ENCODE measurements around the gene FOXL2NB.

Gene FOXL2NB

GRCh38 chr3:138949445-138950005 lies 2.5 kb downstream of the FOXL2NB start:
- in situ Hi-C loops (cut with HindIII; ENCODE audit: low sequenced_read_pairs) = loop anchor here (10.0 kb wide), 1 partner anchor 395 kb away; the partner anchor contains the start of gene MRPS22
- no peak for TF ChIP-seq CTCF (IDR thresholded peaks at IDR 0.05; ENCODE audit: low read depth, low read length)
- DNase-seq (ENCODE audit: low read depth, low spot score) = no peak
- H3K4me3 ChIP-seq (ENCODE audit: low read depth, low read length) = peak overlapping the region; percentile 19

DNA sequence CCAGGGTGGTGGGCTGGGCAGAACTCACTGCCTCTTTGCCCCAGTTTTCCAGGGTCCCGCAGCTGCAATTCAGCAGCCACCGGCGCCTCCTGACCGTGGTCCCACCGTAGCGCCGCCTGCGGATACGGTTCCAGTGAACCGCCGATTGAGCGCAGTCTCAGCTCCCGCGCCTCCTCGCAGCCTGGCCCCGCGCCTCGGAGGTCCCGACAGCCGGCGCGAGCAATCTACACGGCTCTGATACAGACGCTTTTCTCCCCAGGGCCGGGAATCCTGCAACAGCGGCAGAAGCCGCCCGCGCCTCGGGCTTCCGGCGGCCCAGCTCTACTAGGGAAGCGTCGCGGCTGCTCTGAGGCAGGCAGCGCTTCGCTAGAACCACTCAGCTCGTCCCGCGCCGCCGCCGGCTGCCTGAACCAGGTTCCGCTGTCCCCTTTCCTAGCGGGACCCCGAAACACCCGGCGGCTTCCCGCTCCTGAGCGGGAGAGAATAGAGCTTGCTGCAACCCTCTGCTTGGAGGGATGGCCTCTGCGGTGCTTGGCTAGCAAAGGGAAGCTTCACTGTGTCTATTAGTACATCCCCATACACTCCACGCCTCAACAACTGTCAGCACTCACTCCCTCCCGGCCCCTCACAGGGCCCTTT lies 3.1 kb downstream of the FOXL2NB start:
- peak overlapping the region; percentile 19 for H3K4me3 ChIP-seq (ENCODE audit: low read depth, low read length)
- no peak for DNase-seq (ENCODE audit: low read depth, low spot score)
- TF ChIP-seq CTCF (IDR thresholded peaks at IDR 0.05; ENCODE audit: low read depth, low read length) = no peak
- in situ Hi-C loops (cut with HindIII; ENCODE audit: low sequenced_read_pairs) = no loop called here

DNA sequence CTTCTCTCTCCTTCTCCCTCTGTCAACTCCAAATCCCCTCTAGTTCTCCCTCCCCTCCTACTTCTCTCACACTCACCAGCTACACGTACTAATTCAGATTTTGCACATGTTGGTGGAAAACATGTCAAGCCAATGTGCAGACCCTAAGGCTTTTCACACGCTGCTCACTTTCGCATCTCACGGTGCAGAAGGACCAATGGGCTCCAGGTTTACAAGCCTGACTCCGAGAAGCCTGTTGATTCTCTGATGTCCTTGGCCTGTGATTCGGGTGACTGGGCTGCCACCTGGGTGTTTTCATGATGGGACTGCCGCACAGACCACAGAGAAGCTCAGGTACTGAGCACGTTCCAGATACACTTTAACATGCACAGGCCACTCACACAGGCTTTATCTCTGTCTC lies 3.7 kb downstream of the FOXL2NB start:
- no peak for TF ChIP-seq CTCF (IDR thresholded peaks at IDR 0.05; ENCODE audit: low read depth, low read length)
- in situ Hi-C loops (cut with HindIII; ENCODE audit: low sequenced_read_pairs) = no loop called here
- no peak overlapping the region for H3K4me3 ChIP-seq (ENCODE audit: low read depth, low read length)
- no peak for DNase-seq (ENCODE audit: low read depth, low spot score)

DNA sequence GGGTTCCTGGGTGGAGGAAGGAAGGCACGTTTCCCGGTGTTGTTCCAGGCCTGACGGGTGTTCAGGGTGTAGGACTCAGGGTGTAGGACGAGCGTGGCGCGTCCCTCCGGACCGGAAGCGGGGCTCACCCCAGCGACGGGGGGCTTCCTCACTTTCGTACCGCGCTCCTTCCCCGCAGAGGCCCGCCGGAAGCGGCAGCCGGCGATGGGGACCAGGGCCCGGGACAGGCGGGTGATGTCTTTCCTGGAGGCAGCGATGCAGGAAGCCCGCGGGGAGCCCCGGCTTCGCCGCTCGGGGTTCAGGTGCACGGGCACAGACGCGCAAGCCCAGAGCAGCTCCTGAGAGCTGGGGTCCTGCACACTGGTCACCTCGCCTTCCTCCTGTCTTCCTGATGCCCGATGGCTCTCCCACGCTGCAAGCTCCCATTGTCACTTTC lies 13.4 kb downstream of the FOXL2NB start:
- TF ChIP-seq CTCF (IDR thresholded peaks at IDR 0.05; ENCODE audit: low read depth, low read length) = no peak
- peak overlapping the region; percentile 7 for H3K4me3 ChIP-seq (ENCODE audit: low read depth, low read length)
- in situ Hi-C loops (cut with HindIII; ENCODE audit: low sequenced_read_pairs) = no loop called here
- no peak for DNase-seq (ENCODE audit: low read depth, low spot score)

GRCh38 chr3:138962854-138963560 lies 16.0 kb downstream of the FOXL2NB start:
- no peak for TF ChIP-seq CTCF (IDR thresholded peaks at IDR 0.05; ENCODE audit: low read depth, low read length)
- H3K4me3 ChIP-seq (ENCODE audit: low read depth, low read length) = no peak overlapping the region
- in situ Hi-C loops (cut with HindIII; ENCODE audit: low sequenced_read_pairs) = no loop called here
- no peak for DNase-seq (ENCODE audit: low read depth, low spot score)

DNA sequence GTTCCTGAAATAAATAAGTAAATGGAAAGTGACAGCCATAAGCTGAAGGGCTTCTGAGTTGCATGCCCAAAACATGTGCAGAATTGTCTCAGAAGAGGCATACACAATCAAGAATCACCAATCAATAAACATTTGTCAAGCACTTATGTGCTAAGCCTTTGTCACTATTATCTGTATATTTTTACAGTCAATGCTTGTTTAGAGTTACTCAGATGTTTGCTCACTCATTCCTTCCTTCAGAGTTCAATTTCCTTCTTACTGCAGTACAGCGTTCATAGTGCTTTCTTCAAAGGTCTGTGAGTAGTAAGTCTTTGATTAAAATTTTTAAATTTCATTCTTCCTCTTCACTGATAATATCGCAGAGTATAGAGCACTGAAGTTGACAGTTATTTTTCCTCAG lies 17.2 kb downstream of the FOXL2NB start:
- in situ Hi-C loops (cut with HindIII; ENCODE audit: low sequenced_read_pairs) = no loop called here
- no peak for TF ChIP-seq CTCF (IDR thresholded peaks at IDR 0.05; ENCODE audit: low read depth, low read length)
- DNase-seq (ENCODE audit: low read depth, low spot score) = no peak
- H3K4me3 ChIP-seq (ENCODE audit: low read depth, low read length) = no peak overlapping the region

All from astrocyte of the spinal cord (primary cell).